ENCODE measurements around the gene NPAS3. TPM values are rescaled to one million over a fixed set of nuclear protein-coding genes. Genes with fewer than 3 reads are reported as not detected.

NPAS3 gene
- total RNA-seq, 1 donor from 2014 or later: 0.07 TPM

GRCh38 chr14:33699300-33699983 is 760.8 kb downstream of the NPAS3 start:
- DNase-seq (ENCODE audit: low read depth, low spot score): no peak

GRCh38 chr14:33700052-33700451 is 761.4 kb downstream of the NPAS3 start:
- no peak for DNase-seq (ENCODE audit: low read depth, low spot score)

GRCh38 chr14:33702293-33702692 is 763.6 kb downstream of the NPAS3 start:
- DNase-seq (ENCODE audit: low read depth, low spot score): no peak

- DNase-seq (ENCODE audit: low read depth, low spot score): no peak
These were observed 765.8 kb downstream of the NPAS3 start for GRCh38 chr14:33704481-33704880.

- DNase-seq (ENCODE audit: low read depth, low spot score): no peak
These were observed 766.8 kb downstream of the NPAS3 start for GRCh38 chr14:33705490-33705889.

GRCh38 chr14:33707716-33708115 is 769.0 kb downstream of the NPAS3 start:
- DNase-seq (ENCODE audit: low read depth, low spot score): no peak

- no peak for DNase-seq (ENCODE audit: low read depth, low spot score)
These were observed 770.6 kb downstream of the NPAS3 start for GRCh38 chr14:33709283-33709682.

- DNase-seq (ENCODE audit: low read depth, low spot score): no peak
These were observed 771.0 kb downstream of the NPAS3 start for GRCh38 chr14:33709711-33710110.

GRCh38 chr14:33710273-33710672 is 771.6 kb downstream of the NPAS3 start:
- no peak for DNase-seq (ENCODE audit: low read depth, low spot score)

GRCh38 chr14:33711194-33711593 is 772.5 kb downstream of the NPAS3 start:
- no peak for DNase-seq (ENCODE audit: low read depth, low spot score)

- no peak for DNase-seq (ENCODE audit: low read depth, low spot score)
These were observed 773.1 kb downstream of the NPAS3 start for GRCh38 chr14:33711811-33712216.

GRCh38 chr14:33714527-33715226 is 776.0 kb downstream of the NPAS3 start:
- no peak for DNase-seq (ENCODE audit: low read depth, low spot score)

GRCh38 chr14:33715227-33715528 is 776.5 kb downstream of the NPAS3 start:
- no peak for DNase-seq (ENCODE audit: low read depth, low spot score)

- DNase-seq (ENCODE audit: low read depth, low spot score): no peak
These were observed 778.2 kb downstream of the NPAS3 start for GRCh38 chr14:33716921-33717320.

- DNase-seq (ENCODE audit: low read depth, low spot score): no peak
These were observed 779.2 kb downstream of the NPAS3 start for GRCh38 chr14:33717866-33718265.

GRCh38 chr14:33720284-33720787 is 781.7 kb downstream of the NPAS3 start:
- DNase-seq (ENCODE audit: low read depth, low spot score): no peak

GRCh38 chr14:33726685-33727084 is 788.0 kb downstream of the NPAS3 start:
- no peak for DNase-seq (ENCODE audit: low read depth, low spot score)

GRCh38 chr14:33727606-33728005 is 788.9 kb downstream of the NPAS3 start:
- DNase-seq (ENCODE audit: low read depth, low spot score): no peak

GRCh38 chr14:33728010-33728498 is 789.4 kb downstream of the NPAS3 start:
- DNase-seq (ENCODE audit: low read depth, low spot score): no peak

- no peak for DNase-seq (ENCODE audit: low read depth, low spot score)
These were observed 791.5 kb downstream of the NPAS3 start for GRCh38 chr14:33730156-33730555.

GRCh38 chr14:33732175-33732574 is 793.5 kb downstream of the NPAS3 start:
- DNase-seq (ENCODE audit: low read depth, low spot score): no peak

GRCh38 chr14:33733310-33733709 is 794.6 kb downstream of the NPAS3 start:
- DNase-seq (ENCODE audit: low read depth, low spot score): no peak

- no peak for DNase-seq (ENCODE audit: low read depth, low spot score)
These were observed 795.0 kb downstream of the NPAS3 start for GRCh38 chr14:33733721-33734120.
